GM21723 (cell line): ENCODE measurements around the gene S100A3.

Source experiments
- ATAC-seq: cut with Tn5 transposase; IDR thresholded peaks from one replicate; pipeline ENCODE4 v1.9.1; 2021; ENCODE audit warnings: mild to moderate bottlenecking, moderate library complexity; ENCODE audit not compliant: unreplicated experiment

The S100A3 gene

DNA sequence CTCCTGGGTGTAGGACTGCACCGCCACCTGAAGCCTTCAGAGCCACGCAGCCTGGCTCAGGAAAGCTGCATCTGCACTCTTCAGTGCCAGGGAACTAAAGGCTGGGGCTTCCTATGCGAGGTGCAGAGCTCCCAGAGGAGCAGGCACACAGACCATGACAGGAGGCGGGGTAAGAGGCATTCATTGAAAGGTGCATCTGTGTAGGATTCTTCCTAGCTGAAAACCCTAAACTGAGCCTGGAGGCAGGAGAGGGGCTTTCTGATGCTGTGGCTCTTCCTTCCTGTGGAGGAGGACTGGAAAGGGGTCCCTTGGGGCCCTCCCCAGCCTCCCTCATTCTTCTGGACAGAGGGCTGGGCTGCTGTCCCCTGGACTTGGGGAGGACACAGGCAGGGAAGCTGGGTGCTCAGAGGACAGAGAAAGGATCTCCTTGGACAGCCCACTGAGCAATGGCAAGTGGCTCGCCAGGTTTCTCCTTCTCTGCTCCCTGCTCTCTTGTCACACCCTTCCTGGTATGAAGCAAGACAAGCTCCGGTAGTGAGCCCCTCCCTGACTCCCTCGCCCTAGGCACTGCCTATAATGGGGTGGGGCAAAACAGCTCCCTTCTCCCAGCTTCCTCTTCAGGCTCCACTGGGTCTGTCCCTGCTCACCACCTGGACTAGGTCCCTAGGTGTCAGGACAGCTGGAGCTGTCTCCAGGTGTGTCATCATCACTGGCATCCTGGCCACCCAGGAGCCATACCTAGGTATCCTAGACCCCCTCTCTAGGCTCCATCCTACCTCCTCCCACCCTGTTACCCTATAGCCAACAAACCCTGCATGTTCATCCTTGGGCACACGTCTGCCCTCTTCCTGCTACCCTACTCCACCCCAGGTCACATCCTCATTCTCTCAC lies 33.3 kb downstream of the S100A3 start:
- no peak for ATAC-seq

- ATAC-seq = no peak
Observed at GRCh38 chr1:153513666-153514065, 35.4 kb downstream of the S100A3 start.

DNA sequence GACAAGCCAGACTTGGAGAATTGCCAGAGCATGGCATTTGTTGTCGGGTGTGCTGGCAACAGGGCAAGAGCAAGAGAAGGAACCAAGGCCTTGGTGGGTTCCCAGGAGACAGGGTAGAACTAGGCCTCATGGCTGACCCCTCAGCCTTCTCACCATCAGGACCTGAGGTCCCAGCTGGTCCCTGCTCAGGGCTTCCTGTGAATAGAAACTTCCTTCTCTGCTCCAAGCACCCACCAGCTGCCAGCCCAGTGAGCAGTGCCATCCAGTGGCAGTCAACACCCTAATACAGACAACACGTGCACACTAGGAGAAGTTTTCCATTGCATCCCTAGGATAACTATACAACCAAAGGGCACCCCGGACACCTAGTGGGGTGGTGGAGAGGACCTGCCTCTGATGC lies 36.0 kb downstream of the S100A3 start:
- no peak for ATAC-seq

GRCh38 chr1:153510984-153511410 lies 38.1 kb downstream of the S100A3 start:
- ATAC-seq = no peak

DNA sequence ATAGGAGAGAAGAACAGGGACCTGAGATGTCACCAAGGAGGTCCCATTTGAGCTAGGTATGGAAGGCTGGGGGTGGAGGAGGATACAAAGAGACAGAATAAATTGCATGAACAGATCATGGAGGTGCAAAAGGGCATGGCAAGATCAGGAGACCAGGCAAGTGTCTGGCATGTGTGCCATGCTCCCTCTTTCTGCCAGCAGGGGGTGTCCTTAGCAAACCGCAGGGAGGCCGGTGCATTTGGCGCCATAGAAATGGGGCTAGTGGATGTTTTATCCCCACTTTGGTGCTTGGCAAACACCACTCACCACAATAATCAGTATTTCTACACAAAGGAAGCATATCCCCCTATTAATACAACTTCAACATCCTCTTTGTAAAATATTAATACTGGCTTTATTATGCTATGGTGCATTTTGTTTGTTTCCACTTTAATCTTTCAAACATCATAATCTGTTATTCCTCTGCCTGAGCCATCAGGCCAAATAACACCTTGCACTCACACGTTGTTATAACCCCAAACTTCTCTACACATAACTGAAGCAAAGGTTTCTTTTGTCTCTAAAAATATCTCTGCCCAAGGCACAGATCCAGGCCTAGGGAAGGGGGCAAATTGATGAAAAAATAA lies 39.2 kb downstream of the S100A3 start:
- ATAC-seq = no peak

DNA sequence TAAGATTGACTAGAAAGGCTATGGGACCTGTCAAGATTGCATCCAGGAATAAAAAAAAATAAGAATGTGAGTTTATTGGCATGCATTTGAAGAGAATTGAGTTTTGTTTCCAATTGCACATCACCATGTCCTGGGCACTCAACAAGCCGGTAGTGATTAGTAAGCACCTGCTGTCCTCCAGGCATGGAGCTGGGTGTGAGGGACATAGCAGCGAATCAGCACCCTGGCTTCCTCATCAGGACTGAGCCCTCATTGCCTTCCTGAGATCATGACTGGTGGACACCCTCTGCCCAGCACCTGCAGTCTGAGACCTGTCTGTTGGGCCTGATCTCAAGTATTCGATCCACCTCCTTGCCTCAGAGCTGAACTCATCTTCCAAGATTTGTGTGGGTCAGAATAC lies 40.0 kb downstream of the S100A3 start:
- ATAC-seq = no peak

DNA sequence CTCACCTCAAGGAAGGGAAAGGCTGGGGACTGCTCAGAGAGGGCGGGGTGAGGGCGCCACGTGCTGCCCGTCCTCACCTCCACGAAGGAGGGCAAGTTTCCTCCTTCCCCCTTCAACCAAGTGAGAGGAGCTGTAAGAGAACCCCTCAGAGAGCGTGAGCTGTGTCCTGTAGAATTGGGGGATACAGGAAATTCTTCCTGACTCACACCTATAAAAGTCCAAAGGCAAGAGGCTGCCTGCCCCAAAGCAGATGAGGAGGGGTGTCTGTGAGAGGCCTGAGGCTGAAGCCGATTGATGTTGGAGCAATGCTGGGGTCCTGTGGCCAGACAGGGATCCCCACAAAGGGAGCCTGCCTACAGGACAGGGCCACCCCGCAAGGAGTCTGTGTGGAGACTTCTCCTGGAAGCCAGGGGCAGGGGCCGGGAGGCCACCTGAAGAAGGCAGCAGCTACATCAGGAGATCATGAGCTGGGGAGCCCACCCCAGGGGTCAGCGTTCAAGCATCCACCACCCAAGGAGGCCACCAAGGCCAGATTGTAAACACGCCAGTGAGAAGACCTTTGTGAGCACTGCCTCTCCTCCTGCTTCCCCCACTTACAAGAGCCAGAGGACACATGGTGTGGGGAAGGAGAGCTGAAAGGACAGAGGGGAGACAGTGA lies 41.0 kb downstream of the S100A3 start:
- no peak for ATAC-seq

- no peak for ATAC-seq
Observed at GRCh38 chr1:153506831-153507413, 42.1 kb downstream of the S100A3 start.

GRCh38 chr1:153506386-153506785 lies 42.7 kb downstream of the S100A3 start:
- no peak for ATAC-seq

GRCh38 chr1:153505576-153505975 lies 43.5 kb downstream of the S100A3 start:
- ATAC-seq = no peak

DNA sequence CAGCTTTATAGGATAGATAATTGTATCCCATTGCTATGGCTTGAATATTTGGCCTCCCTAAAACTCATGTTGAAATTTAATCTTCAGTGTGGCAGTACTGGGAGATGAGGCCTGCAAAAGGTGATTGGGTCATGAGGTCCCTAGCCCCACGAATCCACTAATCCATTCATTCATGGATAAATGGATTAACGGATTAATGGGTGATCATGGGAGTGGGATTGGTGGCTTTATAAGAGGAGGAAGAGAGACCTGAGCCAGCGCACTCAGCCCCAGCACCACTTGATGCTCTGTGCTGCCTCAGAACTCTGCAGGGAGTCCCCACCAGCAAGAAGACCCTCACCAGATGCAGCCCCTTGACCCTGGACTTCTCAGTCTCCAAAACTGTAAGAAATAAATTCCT lies 45.3 kb downstream of the S100A3 start:
- no peak for ATAC-seq

GRCh38 chr1:153498746-153499145 lies 50.3 kb downstream of the S100A3 start:
- ATAC-seq = no peak
